Loucy (cell line): ENCODE measurements around the gene KIAA0825.

ENCODE experiments used
- H2AFZ ChIP-seq: fragments of 200-600 bp; sonication (generic); 2 replicates; pipeline ENCODE4 v1.6.0; 2016; ENCODE audit warnings: antibody characterized with exemption, mild to moderate bottlenecking, low read length, moderate library complexity
- H3F3A ChIP-seq: fragments of 200-600 bp; 2 replicates; pipeline ENCODE4 v1.6.0; 2016; ENCODE audit warnings: antibody characterized with exemption, low read depth, mild to moderate bottlenecking
- H3K27me3 ChIP-seq: fragments of 200-600 bp; sonication (generic); 2 replicates; pipeline ENCODE4 v1.6.1; 2014; ENCODE audit warnings: low read length, mild to moderate bottlenecking; ENCODE audit not compliant: insufficient read depth, poor library complexity, severe bottlenecking
- H3K36me3 ChIP-seq: fragments of 200-600 bp; sonication (generic); 2 replicates; pipeline ENCODE4 v1.6.1; 2016; ENCODE audit warnings: low read length; ENCODE audit not compliant: insufficient read depth
- H3K4me1 ChIP-seq: fragments of 200-600 bp; sonication (generic); 2 replicates; pipeline ENCODE4 v1.5.1; 2014; ENCODE audit warnings: low read length, mild to moderate bottlenecking; ENCODE audit not compliant: insufficient read depth, poor library complexity, severe bottlenecking
- H3K4me2 ChIP-seq: fragments of 200-600 bp; sonication (generic); 2 replicates; pipeline ENCODE4 v1.6.0; 2014; ENCODE audit warnings: antibody characterized with exemption, low read length, low read depth, mild to moderate bottlenecking; ENCODE audit not compliant: poor library complexity, severe bottlenecking
- H3K4me3 ChIP-seq: fragments of 200-600 bp; sonication (generic); 2 replicates; pipeline ENCODE4 v1.5.1; 2014; ENCODE audit warnings: low read length, mild to moderate bottlenecking, mixed read lengths; ENCODE audit not compliant: poor library complexity, severe bottlenecking
- H3K79me2 ChIP-seq: fragments of 200-600 bp; sonication (generic); 2 replicates; pipeline ENCODE4 v1.6.1; 2014; ENCODE audit warnings: low read length; ENCODE audit not compliant: insufficient read depth
- H3K9ac ChIP-seq: fragments of 200-600 bp; sonication (generic); 2 replicates; pipeline ENCODE4 v1.6.0; 2014; ENCODE audit warnings: mild to moderate bottlenecking, low read depth, low read length, moderate library complexity; ENCODE audit not compliant: poor library complexity, severe bottlenecking
- H3K9me2 ChIP-seq: fragments of 200-600 bp; sonication (generic); replicated peaks from 2 replicates; pipeline ENCODE4 v1.6.1; 2016; ENCODE audit warnings: low read depth, low read length, mixed read lengths
- H3K9me3 ChIP-seq: fragments of 200-600 bp; sonication (generic); 2 replicates; pipeline ENCODE4 v1.6.1; 2014; ENCODE audit warnings: mild to moderate bottlenecking, antibody characterized with exemption, low read length, low read depth; ENCODE audit not compliant: insufficient read depth
- H4K20me1 ChIP-seq: fragments of 200-600 bp; sonication (generic); 2 replicates; pipeline ENCODE4 v1.6.0; 2014; ENCODE audit warnings: antibody characterized with exemption, low read length, mild to moderate bottlenecking; ENCODE audit not compliant: insufficient read depth, poor library complexity, severe bottlenecking
- CTCF ChIP-seq: fragments of 200-600 bp; sonication (generic); conservative IDR thresholded peaks from 2 replicates; pipeline ENCODE4 v1.5.1; 2014; ENCODE audit warnings: mild to moderate bottlenecking, antibody characterized with exemption, low read length
- EZH2phosphoT487 ChIP-seq: fragments of 200-600 bp; IDR thresholded peaks from 2 replicates; pipeline ENCODE4 v1.6.1; 2018; ENCODE audit warnings: antibody characterized with exemption, mild to moderate bottlenecking, moderate library complexity, borderline replicate concordance

Gene KIAA0825

GRCh38 chr5:94660506-94660905, 42.1 kb upstream of the KIAA0825 start:
- no peak overlapping the region for H3K9ac ChIP-seq
- no peaks in the 10 kb centered on the region for H3K4me1 ChIP-seq
- H3K27me3 ChIP-seq, result no peaks in the 10 kb centered on the region
- peaks cover 35% of the 10 kb centered on the region; the same call in 1 of the 2 replicates for H3K36me3 ChIP-seq
- no peak overlapping the region for H2AFZ ChIP-seq
- TF ChIP-seq CTCF (no peak), EZH2phosphoT487 (no peak)
- H4K20me1 ChIP-seq, result no peaks in the 10 kb centered on the region
- H3K79me2 ChIP-seq, result no peaks in the 10 kb centered on the region
- peaks cover 6% of the 10 kb centered on the region; the same call in 1 of the 2 replicates for H3K9me3 ChIP-seq
- no peak overlapping the region for H3K4me2 ChIP-seq
- H3K9me2 ChIP-seq, result no peaks in the 10 kb centered on the region
- H3K4me3 ChIP-seq, result no peak overlapping the region
- no peaks in the 10 kb centered on the region for H3F3A ChIP-seq

GRCh38 chr5:94658272-94658671, 39.9 kb upstream of the KIAA0825 start:
- no peak overlapping the region for H3K9ac ChIP-seq
- H3K36me3 ChIP-seq, result peaks cover 35% of the 10 kb centered on the region; the same call in 1 of the 2 replicates
- no peaks in the 10 kb centered on the region for H3K4me1 ChIP-seq
- H2AFZ ChIP-seq, result no peak overlapping the region
- no peak overlapping the region for H3K4me2 ChIP-seq
- TF ChIP-seq CTCF, result no peak
- no peak for TF ChIP-seq EZH2phosphoT487
- H4K20me1 ChIP-seq, result no peaks in the 10 kb centered on the region
- no peak overlapping the region for H3K4me3 ChIP-seq
- H3K9me3 ChIP-seq, result peaks cover 6% of the 10 kb centered on the region; the same call in 1 of the 2 replicates
- H3K79me2 ChIP-seq, result no peaks in the 10 kb centered on the region
- no peaks in the 10 kb centered on the region for H3K9me2 ChIP-seq
- no peaks in the 10 kb centered on the region for H3F3A ChIP-seq
- no peaks in the 10 kb centered on the region for H3K27me3 ChIP-seq

GRCh38 chr5:94649874-94650273, 31.5 kb upstream of the KIAA0825 start:
- Histone ChIP-seq H4K20me1 (no peaks in the 10 kb centered on the region), H3K79me2 (no peaks in the 10 kb centered on the region), H3K4me3 (no peak overlapping the region), H3K4me1 (no peaks in the 10 kb centered on the region), H3K9me3 (no peaks in the 10 kb centered on the region), H3K9ac (no peak overlapping the region), H3K4me2 (no peak overlapping the region), H3K9me2 (no peaks in the 10 kb centered on the region), H2AFZ (no peak overlapping the region), H3F3A (no peaks in the 10 kb centered on the region), H3K36me3 (0 out of 2 replicates have a peak, but pooled peaks cover under 1% of the 10 kb centered on the region), H3K27me3 (no peaks in the 10 kb centered on the region)
- TF ChIP-seq CTCF, result no peak
- no peak for TF ChIP-seq EZH2phosphoT487
